ENCODE measurements around the gene RAN. TPM values are rescaled to one million over a fixed set of nuclear protein-coding genes. Genes with fewer than 3 reads are reported as not detected.
A peak's percentile ranks its signal among the peaks of the same experiment; 100 is the strongest.

RAN gene
- total and polyA plus RNA-seq, 4 donors = 210 to 505 (median 354) TPM

DNA sequence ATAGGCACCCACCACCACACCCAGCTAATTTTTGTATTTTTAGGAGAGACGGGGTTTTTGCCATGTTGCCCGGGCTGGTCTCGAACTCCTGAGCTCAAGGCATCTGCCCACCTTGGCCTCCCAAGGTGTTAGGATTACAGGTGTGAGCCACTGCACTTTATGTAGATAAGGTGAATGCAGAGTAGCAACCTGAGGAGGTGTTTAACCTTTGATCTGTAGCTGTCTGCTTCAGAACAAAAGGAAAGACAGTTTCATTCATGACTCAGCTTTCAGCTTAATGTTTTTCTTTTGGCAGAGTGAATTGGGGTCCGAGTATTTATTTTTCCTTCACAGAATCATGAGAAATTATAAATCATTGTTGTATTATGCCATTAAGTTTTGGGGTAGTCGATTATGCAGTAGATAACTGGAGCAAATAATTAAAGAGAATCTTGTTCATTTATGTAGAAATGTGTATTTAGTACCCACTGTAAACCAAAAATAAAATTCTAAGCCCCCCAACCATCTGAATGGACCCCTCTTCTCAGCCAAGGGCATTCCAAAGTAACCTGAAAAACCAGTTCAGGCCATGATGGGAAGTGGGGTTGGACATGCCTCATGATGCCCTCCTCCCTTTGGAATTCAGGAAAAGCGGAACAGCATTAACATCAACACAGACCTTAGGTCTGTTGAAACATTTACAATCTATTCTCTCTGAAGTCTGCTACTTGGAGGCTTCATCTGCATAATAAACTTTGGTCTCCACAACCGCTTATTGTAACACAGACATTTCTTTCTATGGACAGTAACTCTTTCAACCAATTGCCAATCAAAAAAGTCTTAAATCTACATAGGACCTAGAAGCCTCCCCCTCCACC, 22.1 kb upstream of the RAN start:
- Histone ChIP-seq H3K36me3 (ENCODE audit: control insufficient read depth in 4 of 4, insufficient read depth in 4 of 4, low read length in 4 of 4) (no peaks in the 10 kb centered on the region), H3K4me3 (no peak overlapping the region), H3K27me3 (ENCODE audit: control insufficient read depth in 3 of 3, insufficient read depth in 3 of 3, low read length in 2 of 3) (peaks cover 0 to 5% (median 0%) of the 10 kb centered on the region in 3 donors), H3K4me1 (ENCODE audit: control insufficient read depth in 5 of 5, insufficient read depth in 5 of 5, low read length in 5 of 5) (peaks cover 0 to 9% (median 0%) of the 10 kb centered on the region in 5 donors), H3K9me3 (ENCODE audit: control insufficient read depth in 4 of 4, insufficient read depth in 3 of 4, low read length in 3 of 4) (peaks cover 0 to 2% (median 0%) of the 10 kb centered on the region in 4 donors), H3K27ac (ENCODE audit: low read depth in 1 of 2, low read length in 1 of 2) (no peak overlapping the region), H3K9ac (ENCODE audit: insufficient read depth in 1 of 2, low read length in 2 of 2) (no peak overlapping the region)
- DNase-seq = peak; percentile 46 to 76 (median 70)
- TF ChIP-seq, protein P1, sequence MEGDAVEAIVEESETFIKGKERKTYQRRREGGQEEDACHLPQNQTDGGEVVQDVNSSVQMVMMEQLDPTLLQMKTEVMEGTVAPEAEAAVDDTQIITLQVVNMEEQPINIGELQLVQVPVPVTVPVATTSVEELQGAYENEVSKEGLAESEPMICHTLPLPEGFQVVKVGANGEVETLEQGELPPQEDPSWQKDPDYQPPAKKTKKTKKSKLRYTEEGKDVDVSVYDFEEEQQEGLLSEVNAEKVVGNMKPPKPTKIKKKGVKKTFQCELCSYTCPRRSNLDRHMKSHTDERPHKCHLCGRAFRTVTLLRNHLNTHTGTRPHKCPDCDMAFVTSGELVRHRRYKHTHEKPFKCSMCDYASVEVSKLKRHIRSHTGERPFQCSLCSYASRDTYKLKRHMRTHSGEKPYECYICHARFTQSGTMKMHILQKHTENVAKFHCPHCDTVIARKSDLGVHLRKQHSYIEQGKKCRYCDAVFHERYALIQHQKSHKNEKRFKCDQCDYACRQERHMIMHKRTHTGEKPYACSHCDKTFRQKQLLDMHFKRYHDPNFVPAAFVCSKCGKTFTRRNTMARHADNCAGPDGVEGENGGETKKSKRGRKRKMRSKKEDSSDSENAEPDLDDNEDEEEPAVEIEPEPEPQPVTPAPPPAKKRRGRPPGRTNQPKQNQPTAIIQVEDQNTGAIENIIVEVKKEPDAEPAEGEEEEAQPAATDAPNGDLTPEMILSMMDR (IDR thresholded peaks at IDR 0.05; ENCODE audit: control extremely low read depth, extremely low read depth) = no peak
- ATAC-seq (ENCODE audit: insufficient read depth, low FRiP score) = no peak
- 57 to 80% methylated on average over 7 of the region's 7 CpGs for WGBS, 2 donors

DNA sequence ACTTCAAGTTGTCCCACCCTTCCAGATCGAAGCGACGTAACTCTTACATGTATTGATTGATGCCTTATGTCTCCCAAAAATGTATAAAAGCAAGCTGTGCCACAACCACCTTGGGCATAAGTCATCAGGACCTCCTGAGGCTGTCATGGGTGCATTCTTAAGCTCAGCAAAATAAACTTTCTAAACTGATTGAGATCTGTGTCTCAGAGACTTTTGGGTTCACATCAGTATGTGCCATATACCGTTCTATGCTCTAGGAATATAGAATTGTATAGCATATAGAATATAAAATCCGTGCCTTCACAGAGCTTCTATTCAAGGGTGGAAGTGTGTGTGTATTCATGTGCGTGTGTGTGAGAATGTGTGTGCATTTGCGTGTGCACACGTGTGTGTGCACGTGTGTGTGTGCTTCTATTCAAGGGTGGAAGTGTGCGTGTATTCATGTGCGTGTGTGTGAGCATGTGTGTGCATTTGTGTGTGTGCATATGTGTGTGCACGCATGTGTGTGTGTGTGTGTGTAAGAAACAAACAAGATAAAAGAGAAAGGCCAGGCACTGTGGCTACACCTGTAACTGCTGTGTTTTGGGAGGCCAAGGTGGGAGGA, 21.3 kb upstream of the RAN start:
- Histone ChIP-seq H3K9ac (ENCODE audit: insufficient read depth in 1 of 2, low read length in 2 of 2) (no peak overlapping the region), H3K4me1 (ENCODE audit: control insufficient read depth in 5 of 5, insufficient read depth in 5 of 5, low read length in 5 of 5) (peaks cover 0 to 9% (median 0%) of the 10 kb centered on the region in 5 donors), H3K9me3 (ENCODE audit: control insufficient read depth in 4 of 4, insufficient read depth in 3 of 4, low read length in 3 of 4) (peaks cover 0 to 2% (median 0%) of the 10 kb centered on the region in 4 donors), H3K27ac (ENCODE audit: low read depth in 1 of 2, low read length in 1 of 2) (no peak overlapping the region), H3K27me3 (ENCODE audit: control insufficient read depth in 3 of 3, insufficient read depth in 3 of 3, low read length in 2 of 3) (peaks cover 0 to 5% (median 2%) of the 10 kb centered on the region in 3 donors), H3K36me3 (ENCODE audit: control insufficient read depth in 4 of 4, insufficient read depth in 4 of 4, low read length in 4 of 4) (no peaks in the 10 kb centered on the region), H3K4me3 (no peak overlapping the region)
- TF ChIP-seq, protein P1 (IDR thresholded peaks at IDR 0.05; ENCODE audit: control extremely low read depth, extremely low read depth) = no peak
- no peak for ATAC-seq (ENCODE audit: insufficient read depth, low FRiP score)
- no peak for DNase-seq
- WGBS, 2 donors = 80 to 82% methylated on average over 12 of the region's 12 CpGs

DNA sequence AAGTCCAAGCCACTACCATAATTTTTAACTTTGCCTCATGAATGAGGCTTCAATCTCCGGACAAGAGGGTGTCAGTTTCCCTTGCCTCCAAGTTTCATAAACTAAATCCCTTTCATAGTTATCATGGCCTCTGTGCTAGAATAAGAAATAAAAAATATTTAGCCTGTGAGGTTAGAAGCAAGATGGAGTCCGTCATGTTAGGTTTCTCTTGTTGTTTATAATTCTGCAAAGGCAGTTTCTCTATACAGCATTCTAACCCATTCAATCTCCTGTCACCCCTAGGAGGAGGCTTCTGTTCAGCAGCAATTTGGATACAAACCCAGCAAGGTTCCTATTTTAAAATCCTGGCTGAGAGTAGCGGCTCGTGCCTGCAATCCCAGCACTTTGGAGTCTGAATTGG, 15.8 kb upstream of the RAN start:
- Histone ChIP-seq H3K36me3 (ENCODE audit: control insufficient read depth in 4 of 4, insufficient read depth in 4 of 4, low read length in 4 of 4) (no peaks in the 10 kb centered on the region), H3K27me3 (ENCODE audit: control insufficient read depth in 3 of 3, insufficient read depth in 3 of 3, low read length in 2 of 3) (peaks cover 0 to 5% (median 2%) of the 10 kb centered on the region in 3 donors), H3K4me1 (ENCODE audit: control insufficient read depth in 5 of 5, insufficient read depth in 5 of 5, low read length in 5 of 5) (no peaks in the 10 kb centered on the region), H3K4me3 (no peak overlapping the region), H3K27ac (ENCODE audit: low read depth in 1 of 2, low read length in 1 of 2) (no peak overlapping the region), H3K9ac (ENCODE audit: insufficient read depth in 1 of 2, low read length in 2 of 2) (no peak overlapping the region), H3K9me3 (ENCODE audit: control insufficient read depth in 4 of 4, insufficient read depth in 3 of 4, low read length in 3 of 4) (no peaks in the 10 kb centered on the region)
- TF ChIP-seq, protein P1 (IDR thresholded peaks at IDR 0.05; ENCODE audit: control extremely low read depth, extremely low read depth) = no peak
- ATAC-seq (ENCODE audit: insufficient read depth, low FRiP score) (no peak), DNase-seq (no peak)
- WGBS, 2 donors = 85 to 90% methylated on average over 4 of the region's 4 CpGs
